Neural crest cell (in vitro differentiated cells): ENCODE measurements around the gene ASAP3. TPM values are rescaled to one million over a fixed set of nuclear protein-coding genes. Genes with fewer than 3 reads are reported as not detected.

Experiments used
- DNase-seq: peaks from one replicate; pipeline ENCODE4 v3.0.0; 2021; ENCODE audit warnings: low read depth, mixed read lengths, low spot score
- H3K27ac Mint-ChIP-seq: one replicate; pipeline ENCODE4 v1.8.0; 2021; ENCODE audit warnings: mild to moderate bottlenecking, mixed read lengths; ENCODE audit not compliant: unreplicated experiment
- H3K27me3 Mint-ChIP-seq: 2 replicates; pipeline ENCODE4 v1.8.0; 2021; ENCODE audit warnings: low read depth, mild to moderate bottlenecking, mixed read lengths
- H3K36me3 Mint-ChIP-seq: 2 replicates; pipeline ENCODE4 v1.8.0; 2021; ENCODE audit warnings: low read depth, mild to moderate bottlenecking, mixed read lengths
- H3K4me1 Mint-ChIP-seq: 2 replicates; pipeline ENCODE4 v1.8.0; 2021; ENCODE audit warnings: mixed read lengths
- H3K4me3 Mint-ChIP-seq: one replicate; pipeline ENCODE4 v1.8.0; 2021; ENCODE audit warnings: mild to moderate bottlenecking, mixed read lengths
- H3K9me3 Mint-ChIP-seq: 2 replicates; pipeline ENCODE4 v1.8.0; 2021; ENCODE audit warnings: mixed read lengths
- CTCF ChIP-seq: fragments of 200-600 bp; sonication (generic); conservative IDR thresholded peaks from 2 replicates; pipeline ENCODE4 v1.5.0; 2021; ENCODE audit warnings: antibody characterized with exemption, mild to moderate bottlenecking
- total RNA-seq: library from RNA; stranded (reverse); gene quantifications from 2 replicates; pipeline ENCODE4 v1.2.1, GENCODE V29; 2021

The ASAP3 gene
- total RNA-seq, 1 donor from 2014 or later = 45.8 TPM

- Mint-ChIP-seq H3K4me3 (no peak overlapping the region), H3K27ac (no peak overlapping the region), H3K27me3 (no peaks in the 10 kb centered on the region), H3K36me3 (no peaks in the 10 kb centered on the region), H3K9me3 (no peaks in the 10 kb centered on the region), H3K4me1 (no peaks in the 10 kb centered on the region)
- DNase-seq = no peak
- TF ChIP-seq CTCF = no peak
These were observed 34.7 kb downstream of the ASAP3 start for GRCh38 chr1:23449306-23449705.

- Mint-ChIP-seq H3K36me3 (no peaks in the 10 kb centered on the region), H3K27me3 (no peaks in the 10 kb centered on the region), H3K27ac (no peak overlapping the region), H3K4me3 (no peak overlapping the region), H3K4me1 (no peaks in the 10 kb centered on the region), H3K9me3 (no peaks in the 10 kb centered on the region)
- no peak for DNase-seq
- no peak for TF ChIP-seq CTCF
These were observed 35.1 kb downstream of the ASAP3 start for GRCh38 chr1:23448846-23449245.

- no peak for TF ChIP-seq CTCF
- Mint-ChIP-seq H3K36me3 (no peaks in the 10 kb centered on the region), H3K9me3 (no peaks in the 10 kb centered on the region), H3K4me1 (no peaks in the 10 kb centered on the region), H3K27ac (no peak overlapping the region), H3K27me3 (no peaks in the 10 kb centered on the region), H3K4me3 (no peak overlapping the region)
- DNase-seq = no peak
These were observed 37.2 kb downstream of the ASAP3 start for GRCh38 chr1:23446661-23447310.

GRCh38 chr1:23444596-23445390, 39.2 kb downstream of the ASAP3 start:
- DNase-seq = no peak
- H3K9me3 Mint-ChIP-seq = no peaks in the 10 kb centered on the region
- no peak for TF ChIP-seq CTCF
- H3K36me3 Mint-ChIP-seq = no peaks in the 10 kb centered on the region
- H3K27ac Mint-ChIP-seq = no peak overlapping the region
- H3K27me3 Mint-ChIP-seq = no peaks in the 10 kb centered on the region
- no peak overlapping the region for H3K4me3 Mint-ChIP-seq
- no peaks in the 10 kb centered on the region for H3K4me1 Mint-ChIP-seq

GRCh38 chr1:23444104-23444533, 39.9 kb downstream of the ASAP3 start:
- Mint-ChIP-seq H3K27me3 (no peaks in the 10 kb centered on the region), H3K9me3 (no peaks in the 10 kb centered on the region), H3K4me3 (no peak overlapping the region), H3K4me1 (no peaks in the 10 kb centered on the region), H3K36me3 (peaks cover 2% of the 10 kb centered on the region), H3K27ac (no peak overlapping the region)
- no peak for DNase-seq
- TF ChIP-seq CTCF = no peak
